ENCODE data around the gene NFE2L2.
"Not testable (repeated sequence)": the region's sequence is repeated elsewhere in the genome, so short reads cannot be mapped to it uniquely, and the experiment has no call there.

NFE2L2 gene

GRCh38 chr2:177255227-177255601 lies 9.3 kb downstream of the NFE2L2 start:
- DNase-seq, result no peak

GRCh38 chr2:177254433-177255226 lies 9.9 kb downstream of the NFE2L2 start:
- DNase-seq, result no peak

- DNase-seq, result no peak
These were observed 10.8 kb downstream of the NFE2L2 start for GRCh38 chr2:177253704-177254103.

GRCh38 chr2:177252808-177253531 lies 11.6 kb downstream of the NFE2L2 start:
- DNase-seq, result no peak

- DNase-seq, result no peak
These were observed 13.4 kb downstream of the NFE2L2 start for GRCh38 chr2:177251165-177251542.

- no peak for DNase-seq
These were observed 14.1 kb downstream of the NFE2L2 start for GRCh38 chr2:177250461-177250860.

GRCh38 chr2:177249038-177249437 lies 15.5 kb downstream of the NFE2L2 start:
- no peak for DNase-seq

GRCh38 chr2:177247693-177248262 lies 16.7 kb downstream of the NFE2L2 start:
- no peak for DNase-seq

- DNase-seq, result not testable (repeated sequence)
These were observed 17.9 kb downstream of the NFE2L2 start for GRCh38 chr2:177246523-177247030.

- DNase-seq, result no peak
These were observed 18.5 kb downstream of the NFE2L2 start for GRCh38 chr2:177246000-177246399.

GRCh38 chr2:177245010-177245422 lies 19.5 kb downstream of the NFE2L2 start:
- DNase-seq, result no peak

- no peak for DNase-seq
These were observed 20.2 kb downstream of the NFE2L2 start for GRCh38 chr2:177244244-177244771.

- no peak for DNase-seq
These were observed 21.1 kb downstream of the NFE2L2 start for GRCh38 chr2:177243476-177243875.

- DNase-seq, result no peak
These were observed 21.5 kb downstream of the NFE2L2 start for GRCh38 chr2:177243073-177243472.

- DNase-seq, result no peak
These were observed 22.2 kb downstream of the NFE2L2 start for GRCh38 chr2:177242121-177242987.

GRCh38 chr2:177241711-177242120 lies 22.8 kb downstream of the NFE2L2 start:
- no peak for DNase-seq

GRCh38 chr2:177239932-177240630 lies 24.4 kb downstream of the NFE2L2 start:
- peak; percentile 74 to 77 for DNase-seq

GRCh38 chr2:177239053-177239452 lies 25.5 kb downstream of the NFE2L2 start:
- DNase-seq, result no peak

- DNase-seq, result no peak
These were observed 26.6 kb downstream of the NFE2L2 start for GRCh38 chr2:177237932-177238331.

- DNase-seq, result no peak
These were observed 28.6 kb downstream of the NFE2L2 start for GRCh38 chr2:177235855-177236437.

GRCh38 chr2:177234267-177234666 lies 30.3 kb downstream of the NFE2L2 start:
- DNase-seq, result no peak

Measured in CD4-positive, alpha-beta T cell treated with Interferon alpha-2 for 1 hour (primary cell).